WTC11 (cell line): ENCODE results near the gene PIN4. TPM values are rescaled to one million over a fixed set of nuclear protein-coding genes. Genes with fewer than 3 reads are reported as not detected.

Experiments
- ATAC-seq: fragments of 200-7000 bp; cut with Tn5 transposase; 2 replicates; pipeline ENCODE4 v1.10.0; 2021; ENCODE audit warnings: mild to moderate bottlenecking, moderate library complexity
- Bru-seq: library from RNA; stranded (reverse); fragments of 400-500 nt; gene quantifications from one replicate; lab custom pipeline; 2021; lab: Mats Ljungman, UMichigan
- CTCF ChIA-PET: fragments of 300-600 bp; sonication (Branson Sonifier 250); formaldehyde crosslinking; loops from one replicate; lab custom pipeline; 2021; ENCODE audit warnings: antibody characterized with exemption; lab: Charles Lee
- POLR2A ChIA-PET: fragments of 350-600 bp; sonication (Branson Sonifier 250); formaldehyde crosslinking; loops from one replicate; lab custom pipeline; 2021; ENCODE audit warnings: antibody characterized with exemption; lab: Charles Lee
- DNase-seq: peaks from one replicate; pipeline ENCODE4 v3.0.0; 2021; ENCODE audit warnings: low spot score
- H3K27ac Mint-ChIP-seq: 2 replicates; pipeline ENCODE4 v1.8.0; 2021; ENCODE audit warnings: mixed read lengths
- H3K27me3 Mint-ChIP-seq: 2 replicates; pipeline ENCODE4 v1.8.0; 2021; ENCODE audit warnings: low read depth, mild to moderate bottlenecking, moderate library complexity, mixed read lengths
- H3K36me3 Mint-ChIP-seq: 2 replicates; pipeline ENCODE4 v1.8.0; 2021; ENCODE audit warnings: mixed read lengths
- H3K4me1 Mint-ChIP-seq: 2 replicates; pipeline ENCODE4 v1.8.0; 2022; ENCODE audit warnings: mixed read lengths
- H3K4me3 Mint-ChIP-seq: 2 replicates; pipeline ENCODE4 v1.8.0; 2021; ENCODE audit warnings: mild to moderate bottlenecking, moderate library complexity, mixed read lengths
- H3K9me3 Mint-ChIP-seq: 2 replicates; pipeline ENCODE4 v1.8.0; 2021; ENCODE audit warnings: mixed read lengths
- ARID4B ChIP-seq: sonication (generic); formaldehyde crosslinking; IDR thresholded peaks from 2 replicates; pipeline ENCODE4 v1.8.0; 2023; ENCODE audit warnings: missing genetic modification reagents, mild to moderate bottlenecking, borderline replicate concordance
- ATF6 ChIP-seq: sonication (generic); formaldehyde crosslinking; IDR thresholded peaks from 2 replicates; pipeline ENCODE4 v1.8.1; 2023; ENCODE audit warnings: mild to moderate bottlenecking, missing genetic modification reagents
- CDX4 ChIP-seq: fragments of 250-450 bp; sonication (Bioruptor Pico); IDR thresholded peaks from 2 replicates; pipeline ENCODE4 v1.9.0; 2021; ENCODE audit warnings: moderate library complexity, mild to moderate bottlenecking, inconsistent platforms, borderline replicate concordance
- E2F4 ChIP-seq: sonication (generic); formaldehyde crosslinking; IDR thresholded peaks from 2 replicates; pipeline ENCODE4 v1.8.1; 2022; ENCODE audit warnings: low read depth, mild to moderate bottlenecking, moderate library complexity, missing genetic modification reagents, borderline replicate concordance
- FOXK1 ChIP-seq: sonication (generic); formaldehyde crosslinking; IDR thresholded peaks from 2 replicates; pipeline ENCODE4 v1.8.0; 2022; ENCODE audit warnings: mild to moderate bottlenecking, moderate library complexity, missing genetic modification reagents
- NFYB ChIP-seq: sonication (generic); formaldehyde crosslinking; conservative IDR thresholded peaks from 2 replicates; pipeline ENCODE4 v1.8.0; 2022; ENCODE audit warnings: low read depth, missing genetic modification reagents
- NR2C2 ChIP-seq: sonication (generic); formaldehyde crosslinking; IDR thresholded peaks from 2 replicates; pipeline ENCODE4 v1.8.0; 2022; ENCODE audit warnings: mild to moderate bottlenecking, missing genetic modification reagents
- NR3C1 ChIP-seq: sonication (generic); formaldehyde crosslinking; conservative IDR thresholded peaks from 2 replicates; pipeline ENCODE4 v1.8.1; 2023; ENCODE audit warnings: low read depth, mild to moderate bottlenecking, missing genetic modification reagents
- OVOL2 ChIP-seq: fragments of 250-450 bp; sonication (Bioruptor Pico); IDR thresholded peaks from 2 replicates; pipeline ENCODE4 v1.9.0; 2021; ENCODE audit warnings: mild to moderate bottlenecking, borderline replicate concordance
- SMAD3 ChIP-seq: sonication (generic); formaldehyde crosslinking; IDR thresholded peaks from 2 replicates; pipeline ENCODE4 v1.8.0; 2022; ENCODE audit warnings: missing genetic modification reagents, mild to moderate bottlenecking, borderline replicate concordance
- STAT6 ChIP-seq: sonication (generic); formaldehyde crosslinking; conservative IDR thresholded peaks from 2 replicates; pipeline ENCODE4 v1.8.1; 2023; ENCODE audit warnings: mild to moderate bottlenecking, low read depth, missing genetic modification reagents, moderate library complexity
- ZNF138 ChIP-seq: sonication (generic); formaldehyde crosslinking; conservative IDR thresholded peaks from 2 replicates; pipeline ENCODE4 v1.8.1; 2022; ENCODE audit warnings: mild to moderate bottlenecking, moderate library complexity, missing genetic modification reagents
- ZNF317 ChIP-seq: sonication (generic); formaldehyde crosslinking; IDR thresholded peaks from 2 replicates; pipeline ENCODE4 v1.8.1; 2023; ENCODE audit warnings: low read depth, mild to moderate bottlenecking, moderate library complexity, missing genetic modification reagents, borderline replicate concordance
- ZNF423 ChIP-seq: fragments of 250-450 bp; sonication (Bioruptor Pico); IDR thresholded peaks from 2 replicates; pipeline ENCODE4 v2.1.2; 2022; ENCODE audit warnings: mild to moderate bottlenecking, moderate library complexity
- ZNF671 ChIP-seq: fragments of 250-450 bp; sonication (Bioruptor Pico); IDR thresholded peaks from 2 replicates; pipeline ENCODE4 v1.8.0; 2021; ENCODE audit warnings: mild to moderate bottlenecking
- long read RNA-seq, 3 experiments: library from RNA in 1 of 3; library from capped mRNA in 1 of 3; library from polyadenylated mRNA in 1 of 3; unstranded in 2 of 3; stranded (forward) in 1 of 3; transcript quantifications; one replicate each; pipeline ENCODE4 v2.0.0, GENCODE V29; 2021
- total RNA-seq: library from RNA; stranded (reverse); gene quantifications from 3 replicates; pipeline ENCODE4 v1.2.3, GENCODE V29; 2021

The PIN4 gene
- total RNA-seq: 8.0 to 9.3 TPM (median 8.8 TPM) in 3 replicates
- Bru-seq, nascent RNA: percentile 56 among the genes with signal in this experiment
- long read RNA-seq, experiment 1, transcript PIN4-203 (4 exons, 1,321 nt): major isoform, 62 of 80 reads
- long read RNA-seq, experiment 1, partial matches to known transcripts: 3 of 80 reads
- long read RNA-seq, experiment 1, other reads (novel, unspliced or antisense): 14 of 80 reads
- long read RNA-seq, experiment 2, transcript PIN4-203 (4 exons, 1,321 nt): major isoform, 44 of 60 reads
- long read RNA-seq, experiment 2, partial matches to known transcripts: 1 of 60 reads
- long read RNA-seq, experiment 2, other reads (novel, unspliced or antisense): 15 of 60 reads
- long read RNA-seq, experiment 3, transcript PIN4-203 (4 exons, 1,321 nt): major isoform, 5 of 6 reads
- long read RNA-seq, experiment 3, partial matches to known transcripts: 0 of 6 reads
- long read RNA-seq, experiment 3, other reads (novel, unspliced or antisense): 1 of 6 reads

- DNase-seq (peak; percentile 83), ATAC-seq (peak; percentile 96)
- Mint-ChIP-seq H3K9me3 (peaks cover 10% of the 10 kb centered on the region), H3K4me3 (no peak within 1 kb of the TSS), H3K27ac (no peak within 1 kb of the TSS), H3K36me3 (peaks cover 7% of the 10 kb centered on the region; the same call in 1 of the 2 replicates), H3K27me3 (peaks cover 8% of the 10 kb centered on the region; the same call in 1 of the 2 replicates), H3K4me1 (no peaks in the 10 kb centered on the region)
- ChIA-PET CTCF (interaction anchor here (1.0 to 1.8 kb wide), 2 partner anchors 21 to 160 kb away, joined by 5 to 8 read pairs; no protein-coding TSS in a partner anchor), POLR2A (interaction anchor here (1.0 to 1.7 kb wide), 2 partner anchors 57 to 136 kb away, joined by 3 to 9 read pairs; partner anchors contain the start of gene ERCC6L)
- peak; percentile 89 for TF ChIP-seq FOXK1 (CRISPR knock-in tag)
- no peak for TF ChIP-seq CDX4 (CRISPR knock-in tag)
- no peak for TF ChIP-seq ZNF317 (CRISPR knock-in tag)
- TF ChIP-seq NFYB (CRISPR knock-in tag): peak; percentile 57
- no peak for TF ChIP-seq ZNF423 (CRISPR knock-in tag)
- TF ChIP-seq NR2C2 (CRISPR knock-in tag): no peak
- TF ChIP-seq OVOL2 (CRISPR knock-in tag): no peak
These were observed at the start of gene PIN4 for GRCh38 chrX:72181178-72182125. TSS of gene PIN4 (plus strand) at chrX:72181757. CDS start at chrX:72181786, 29 bp downstream.

- Mint-ChIP-seq H3K9me3 (no peaks in the 10 kb centered on the region), H3K27ac (no peak overlapping the region), H3K4me3 (peak overlapping the region; percentile 67; the same call in 1 of the 2 replicates), H3K4me1 (peaks cover 20% of the 10 kb centered on the region), H3K27me3 (peaks cover 54% of the 10 kb centered on the region), H3K36me3 (peaks cover 14% of the 10 kb centered on the region)
- DNase-seq (no peak), ATAC-seq (no peak)
- ChIA-PET POLR2A (no interaction called here), CTCF (interaction anchor here (0.9 to 2.5 kb wide), 4 partner anchors 106 to 422 kb away, joined by 3 to 17 read pairs (median 4); partner anchors contain the start of genes ERCC6L and NHSL2)
- TF ChIP-seq SMAD3 (CRISPR knock-in tag): no peak
These were observed 49.1 kb upstream of the PIN4 start for GRCh38 chrX:72132456-72132855.

GRCh38 chrX:72133851-72134546 lies 47.6 kb upstream of the PIN4 start:
- CTCF ChIA-PET: no interaction called here
- Mint-ChIP-seq H3K27ac (no peak overlapping the region), H3K9me3 (no peaks in the 10 kb centered on the region), H3K4me1 (peaks cover 9% of the 10 kb centered on the region), H3K4me3 (no peak overlapping the region), H3K27me3 (peaks cover 48% of the 10 kb centered on the region), H3K36me3 (peaks cover 13% of the 10 kb centered on the region)
- POLR2A ChIA-PET: no interaction called here
- DNase-seq (no peak), ATAC-seq (no peak)
- TF ChIP-seq ATF6 (CRISPR knock-in tag): no peak
- no peak for TF ChIP-seq STAT6
- TF ChIP-seq NR3C1 (CRISPR knock-in tag): no peak
- TF ChIP-seq ZNF671 (CRISPR knock-in tag): no peak
- TF ChIP-seq E2F4: no peak
- no peak for TF ChIP-seq ZNF138 (CRISPR knock-in tag)
- no peak for TF ChIP-seq ARID4B (CRISPR knock-in tag)
